Esophagus squamous epithelium (tissue), 5 donors: ENCODE measurements around the gene BRD3. TPM values are rescaled to one million over a fixed set of nuclear protein-coding genes. Genes with fewer than 3 reads are reported as not detected.

Experiments used
- DNase-seq: peaks from one replicate; lab custom pipeline; 2025; lab: John Stamatoyannopoulos, UW
- H3K27ac ChIP-seq, 4 donors: fragments of 200-600 bp; sonication (generic); one replicate each; pipeline ENCODE4 v1.5.1; 2016 to 2019; ENCODE audit warnings: mild to moderate bottlenecking in 1 of 4
- H3K27me3 ChIP-seq, 4 donors: fragments of 200-600 bp; sonication (generic); 1 replicate in 3 of 4; 2 replicates in 1 of 4; pipeline versions ENCODE4 v1.5.1 to v1.6.0; 2017 to 2021; ENCODE audit warnings: antibody characterized with exemption in 1 of 4
- H3K36me3 ChIP-seq, 3 donors: fragments of 200-600 bp; sonication (generic); one replicate each; pipeline ENCODE4 v1.5.1; 2016 to 2019
- H3K4me1 ChIP-seq, 3 donors: fragments of 200-600 bp; sonication (generic); one replicate each; pipeline ENCODE4 v1.5.1; 2017 to 2019
- H3K4me3 ChIP-seq, 4 donors: fragments of 200-600 bp; sonication (generic); 1 replicate in 3 of 4; 2 replicates in 1 of 4; pipeline ENCODE4 v1.5.1; 2016 to 2019; ENCODE audit warnings: mild to moderate bottlenecking in 2 of 4, moderate library complexity in 1 of 4
- H3K9me3 ChIP-seq, 3 donors: fragments of 200-600 bp; sonication (generic); one replicate each; pipeline ENCODE4 v1.5.1; 2016 to 2019
- POLR2A ChIP-seq, 4 donors: fragments of 450-650 bp; IDR thresholded peaks; one replicate each; pipeline ENCODE4 v1.6.1; 2017; ENCODE audit warnings: antibody characterized with exemption in 4 of 4, mild to moderate bottlenecking in 4 of 4, moderate library complexity in 3 of 4
- WGBS, 2 donors: methylation state at CpG; one replicate each; pipeline ENCODE4 v1.1.5; 2018; 5-methylcytosine and 5-hydroxymethylcytosine counted together
- intact Hi-C: fragments of 100-400 bp; cut with DNase I; formaldehyde crosslinking; loops from one replicate; pipeline ENCODE4 v1.15.0; 2022
- total RNA-seq, 4 donors: library from RNA; depleted of rRNA; stranded (reverse); fragments of >200 nt; gene quantifications; one replicate each; pipeline ENCODE4 v1.1.0, GENCODE V29; 2016
- TF ChIP-seq, protein P1 (sequence below), 6 experiments: fragments of 450-650 bp in 4 of 6; fragments of 200-600 bp in 2 of 6; sonication (generic) in 2 of 6; IDR thresholded peaks; one replicate each; pipeline ENCODE4 v1.5.1; 2016 to 2019; ENCODE audit warnings: antibody characterized with exemption in 6 of 6, mild to moderate bottlenecking in 4 of 6, moderate library complexity in 4 of 6
- donor health status: DM: yes; HTN: yes; CAD: no.

BRD3 gene
- total RNA-seq, 4 donors from 2014 or later, result 7.2 to 23.7 (median 9.4) TPM

DNA sequence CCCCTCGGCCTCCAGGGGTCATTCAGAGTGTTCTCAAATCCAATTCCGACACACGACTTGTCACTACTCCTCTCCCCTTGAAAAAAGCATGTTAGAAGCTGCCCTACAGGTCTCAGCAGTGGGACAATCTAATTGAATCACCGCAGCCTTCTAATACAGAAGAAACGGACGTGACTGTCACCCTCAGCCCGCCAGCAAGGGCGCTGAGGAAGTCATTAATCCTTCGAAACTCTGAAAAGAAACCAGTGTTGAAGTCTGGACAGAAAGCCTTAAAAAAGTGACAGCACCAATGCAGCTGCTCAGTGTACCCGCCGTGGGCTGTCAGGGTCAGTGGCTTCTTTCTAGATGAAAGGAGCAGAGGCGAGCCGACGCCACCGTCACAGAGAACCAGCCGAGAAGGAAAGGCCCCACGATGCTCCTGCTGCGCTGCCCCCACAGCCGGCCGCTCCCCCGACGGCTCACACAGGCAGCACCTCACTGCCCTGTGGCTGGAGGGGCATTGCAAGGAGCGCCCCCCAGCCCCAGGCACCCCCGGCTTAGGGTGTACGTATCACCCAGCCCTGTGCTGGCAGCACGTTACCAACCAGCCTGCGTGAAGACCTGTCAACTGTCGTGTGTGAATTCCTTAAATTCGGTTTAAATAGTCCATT lies 36.9 kb downstream of the BRD3 start:
- intact Hi-C loops, result no loop called here

DNA sequence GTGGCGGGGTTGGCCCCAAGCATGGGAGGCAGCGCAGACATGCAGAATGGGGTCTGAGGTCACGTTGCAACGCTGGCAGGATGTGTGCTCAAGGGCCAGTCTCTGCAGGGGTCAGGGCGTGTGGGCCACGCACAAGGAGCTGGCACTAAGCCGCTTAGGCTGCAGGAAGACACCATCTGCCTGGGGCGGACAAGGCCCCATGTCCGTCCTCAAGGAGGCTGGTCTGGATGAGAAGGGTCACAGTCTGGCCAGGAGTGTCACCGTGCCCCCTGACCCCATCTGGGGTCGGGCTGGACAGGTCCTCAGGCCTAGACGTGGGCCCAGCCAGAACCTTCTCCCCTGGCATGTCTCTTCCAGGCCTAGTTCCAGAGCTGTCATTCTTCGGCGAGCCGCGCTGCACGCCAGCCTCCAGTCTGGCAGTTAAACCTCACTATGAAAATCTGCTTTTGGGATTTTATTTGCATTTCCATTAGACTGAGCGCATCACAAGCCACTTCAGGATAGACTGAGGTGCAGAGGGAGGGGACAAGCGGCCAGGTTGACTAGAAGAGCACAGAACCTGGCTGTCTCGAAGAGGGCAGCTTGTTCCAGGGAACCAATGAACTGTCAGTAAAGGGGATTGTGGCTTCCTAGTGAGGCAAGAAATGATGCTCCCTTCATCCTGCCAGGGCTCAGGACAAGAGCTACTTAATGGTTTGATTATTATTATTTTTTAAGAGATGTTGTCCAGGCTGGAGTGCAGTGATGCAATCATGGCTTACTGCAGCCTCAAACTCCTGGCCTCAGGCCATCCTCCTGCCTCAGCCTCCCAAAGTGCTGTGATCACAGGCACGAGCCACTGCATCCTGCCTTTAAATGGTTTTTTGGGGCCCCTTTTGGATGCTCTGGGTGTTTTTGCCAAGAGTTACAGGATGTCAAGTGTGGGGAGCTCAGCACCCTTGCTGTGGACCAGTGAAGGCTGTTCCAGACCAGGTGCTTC lies 38.3 kb downstream of the BRD3 start:
- no peaks in the 10 kb centered on the region for H3K9me3 ChIP-seq
- no peak for TF ChIP-seq POLR2A (IDR thresholded peaks at IDR 0.05)
- TF ChIP-seq, protein P1, sequence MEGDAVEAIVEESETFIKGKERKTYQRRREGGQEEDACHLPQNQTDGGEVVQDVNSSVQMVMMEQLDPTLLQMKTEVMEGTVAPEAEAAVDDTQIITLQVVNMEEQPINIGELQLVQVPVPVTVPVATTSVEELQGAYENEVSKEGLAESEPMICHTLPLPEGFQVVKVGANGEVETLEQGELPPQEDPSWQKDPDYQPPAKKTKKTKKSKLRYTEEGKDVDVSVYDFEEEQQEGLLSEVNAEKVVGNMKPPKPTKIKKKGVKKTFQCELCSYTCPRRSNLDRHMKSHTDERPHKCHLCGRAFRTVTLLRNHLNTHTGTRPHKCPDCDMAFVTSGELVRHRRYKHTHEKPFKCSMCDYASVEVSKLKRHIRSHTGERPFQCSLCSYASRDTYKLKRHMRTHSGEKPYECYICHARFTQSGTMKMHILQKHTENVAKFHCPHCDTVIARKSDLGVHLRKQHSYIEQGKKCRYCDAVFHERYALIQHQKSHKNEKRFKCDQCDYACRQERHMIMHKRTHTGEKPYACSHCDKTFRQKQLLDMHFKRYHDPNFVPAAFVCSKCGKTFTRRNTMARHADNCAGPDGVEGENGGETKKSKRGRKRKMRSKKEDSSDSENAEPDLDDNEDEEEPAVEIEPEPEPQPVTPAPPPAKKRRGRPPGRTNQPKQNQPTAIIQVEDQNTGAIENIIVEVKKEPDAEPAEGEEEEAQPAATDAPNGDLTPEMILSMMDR (IDR thresholded peaks at IDR 0.05), result no peak
- H3K27me3 ChIP-seq, result no peaks in the 10 kb centered on the region
- peaks cover 16 to 74% (median 23%) of the 10 kb centered on the region in 3 donors for H3K36me3 ChIP-seq
- no peak overlapping the region for H3K4me3 ChIP-seq
- intact Hi-C loops, result no loop called here
- WGBS, 2 donors, result 90 to 91% methylated on average over 12 of the region's 21 CpGs
- no peak for DNase-seq
- no peak overlapping the region for H3K27ac ChIP-seq
- H3K4me1 ChIP-seq, result peaks cover 6 to 18% (median 11%) of the 10 kb centered on the region in 3 donors

More for the DNA sequence above, 36.9 kb downstream of the BRD3 start:
- H3K4me3 ChIP-seq, result no peak overlapping the region
- TF ChIP-seq, protein P1 (IDR thresholded peaks at IDR 0.05), result no peak
- no peak for TF ChIP-seq POLR2A (IDR thresholded peaks at IDR 0.05)
- peaks cover 29 to 88% (median 37%) of the 10 kb centered on the region in 3 donors for H3K36me3 ChIP-seq
- H3K27ac ChIP-seq, result no peak overlapping the region
- H3K9me3 ChIP-seq, result no peaks in the 10 kb centered on the region
- 76 to 79% methylated on average over 16 to 18 of the region's 29 CpGs for WGBS, 2 donors
- no peak for DNase-seq
- no peaks in the 10 kb centered on the region for H3K27me3 ChIP-seq
- peaks cover 5 to 7% (median 7%) of the 10 kb centered on the region in 3 donors for H3K4me1 ChIP-seq

DNA sequence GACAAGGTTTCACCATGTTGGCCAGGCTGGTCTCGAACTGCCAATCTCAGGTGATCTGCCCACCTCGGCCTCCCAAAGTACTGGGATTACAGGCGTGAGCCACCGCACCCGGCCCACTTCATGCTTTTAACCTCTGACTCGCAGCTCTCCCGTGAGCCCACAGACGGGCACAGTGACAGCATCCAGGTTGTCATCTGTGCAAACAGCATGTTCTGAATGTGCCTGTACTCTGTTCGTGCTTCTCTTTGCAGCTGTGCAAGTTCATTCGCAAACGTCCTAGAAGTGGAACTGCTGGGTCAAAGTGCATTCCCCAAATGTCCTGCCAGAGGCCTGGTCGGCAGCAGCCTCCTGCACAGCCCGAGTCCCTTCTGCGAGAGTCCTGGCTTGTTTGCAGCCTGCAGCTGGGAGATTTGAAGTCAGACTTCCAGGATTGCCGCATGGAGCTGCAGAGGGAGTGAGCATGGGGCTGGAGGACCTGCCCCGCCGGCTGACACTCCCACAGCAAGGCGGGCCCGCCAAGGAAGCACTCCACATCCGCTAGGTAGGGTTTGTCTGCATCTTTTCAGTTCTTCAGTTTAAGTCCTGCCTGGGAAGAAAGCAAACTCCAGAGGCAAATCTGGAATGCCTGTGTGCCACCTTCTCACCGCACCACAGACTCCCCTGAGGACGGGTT lies 39.1 kb downstream of the BRD3 start:
- Histone ChIP-seq H3K4me3 (no peak overlapping the region), H3K36me3 (peaks cover 8 to 66% (median 16%) of the 10 kb centered on the region in 3 donors), H3K27me3 (no peaks in the 10 kb centered on the region), H3K9me3 (no peaks in the 10 kb centered on the region), H3K4me1 (peaks cover 6 to 21% (median 11%) of the 10 kb centered on the region in 3 donors), H3K27ac (no peak overlapping the region)
- 83 to 85% methylated on average over 8 to 12 of the region's 22 CpGs for WGBS, 2 donors
- TF ChIP-seq POLR2A (IDR thresholded peaks at IDR 0.05), result no peak
- TF ChIP-seq, protein P1 (IDR thresholded peaks at IDR 0.05), result no peak
- intact Hi-C loops, result no loop called here
- DNase-seq, result no peak

DNA sequence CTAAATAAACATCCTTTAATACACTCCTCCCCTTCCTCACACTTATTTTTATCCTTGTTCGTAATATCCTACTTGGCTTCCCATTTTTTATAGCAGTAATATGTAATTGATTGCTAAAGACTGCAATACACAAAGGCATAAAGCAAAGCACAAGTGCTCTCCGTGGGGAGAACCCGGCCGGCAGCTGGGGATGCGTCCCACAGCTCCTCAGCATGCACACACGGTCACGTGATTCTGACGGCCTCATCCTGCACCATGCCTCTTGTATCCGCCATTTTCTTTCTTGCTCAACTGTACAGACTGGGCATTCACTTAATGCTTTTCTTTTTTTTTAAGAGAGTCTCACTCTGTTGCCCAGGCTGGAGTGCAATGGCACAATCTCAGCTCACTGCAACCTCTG lies 39.8 kb downstream of the BRD3 start:
- Histone ChIP-seq H3K36me3 (peaks cover 4 to 59% (median 9%) of the 10 kb centered on the region in 3 donors), H3K4me3 (no peak overlapping the region), H3K27ac (no peak overlapping the region), H3K9me3 (no peaks in the 10 kb centered on the region), H3K27me3 (no peaks in the 10 kb centered on the region), H3K4me1 (peaks cover 6 to 21% (median 11%) of the 10 kb centered on the region in 3 donors)
- no peak for DNase-seq
- TF ChIP-seq, protein P1 (IDR thresholded peaks at IDR 0.05), result no peak
- TF ChIP-seq POLR2A (IDR thresholded peaks at IDR 0.05), result no peak
- intact Hi-C loops, result no loop called here
- 89 to 95% methylated on average over 9 of the region's 9 CpGs for WGBS, 2 donors
